GM23338 (cell line): Measurements from ENCODE around the gene RIC1. TPM values are rescaled to one million over a fixed set of nuclear protein-coding genes. Genes with fewer than 3 reads are reported as not detected.

Source experiments
- ATAC-seq: fragments of 200-7000 bp; cut with Tn5 transposase; 3 replicates; pipeline ENCODE4 v1.9.1; 2020
- DNase-seq: peaks from one replicate; pipeline ENCODE4 v3.0.0-alpha.2; 2015; ENCODE audit warnings: low spot score
- H2AFZ ChIP-seq: fragments of 200-600 bp; sonication (generic); 2 replicates; pipeline ENCODE4 v1.8.0; 2016; ENCODE audit warnings: antibody characterized with exemption, mild to moderate bottlenecking, moderate library complexity
- H3F3A ChIP-seq: fragments of 200-600 bp; sonication (generic); replicated peaks from 2 replicates; pipeline ENCODE4 v1.8.0; 2017; ENCODE audit warnings: antibody characterized with exemption, mixed run types, low read depth
- H3K27ac ChIP-seq: fragments of 200-600 bp; sonication (generic); 2 replicates; pipeline ENCODE4 v1.6.1; 2016; ENCODE audit warnings: low read depth
- H3K27me3 ChIP-seq: fragments of 200-600 bp; sonication (generic); 2 replicates; pipeline ENCODE4 v1.8.0; 2016; ENCODE audit warnings: mild to moderate bottlenecking, mixed run types, moderate library complexity; ENCODE audit not compliant: insufficient read depth
- H3K36me3 ChIP-seq: fragments of 200-600 bp; sonication (generic); 2 replicates; pipeline ENCODE4 v1.8.0; 2016; ENCODE audit warnings: mild to moderate bottlenecking; ENCODE audit not compliant: insufficient read depth
- H3K4me1 ChIP-seq: fragments of 200-600 bp; sonication (generic); 2 replicates; pipeline ENCODE4 v1.8.0; 2016; ENCODE audit warnings: mild to moderate bottlenecking, moderate library complexity; ENCODE audit not compliant: insufficient read depth
- H3K4me2 ChIP-seq: fragments of 200-600 bp; sonication (generic); 2 replicates; pipeline ENCODE4 v1.7.1; 2017; ENCODE audit warnings: mixed run types
- H3K4me3 ChIP-seq: fragments of 200-600 bp; sonication (generic); 2 replicates; pipeline ENCODE4 v1.6.1; 2016; ENCODE audit warnings: mixed run types
- H3K79me2 ChIP-seq: fragments of 200-600 bp; sonication (generic); replicated peaks from 2 replicates; pipeline ENCODE4 v1.8.0; 2017; ENCODE audit warnings: mild to moderate bottlenecking; ENCODE audit not compliant: insufficient read depth
- H3K9me2 ChIP-seq: fragments of 200-600 bp; sonication (generic); 2 replicates; pipeline ENCODE4 v1.8.0; 2017; ENCODE audit not compliant: insufficient read depth
- H4K20me1 ChIP-seq: fragments of 200-600 bp; sonication (generic); replicated peaks from 2 replicates; pipeline ENCODE4 v1.8.0; 2017; ENCODE audit warnings: mild to moderate bottlenecking; ENCODE audit not compliant: insufficient read depth
- H3K27ac Mint-ChIP-seq: 2 replicates; pipeline ENCODE4 v1.8.0; 2020; ENCODE audit warnings: inconsistent platforms, mild to moderate bottlenecking, moderate library complexity, mixed read lengths
- H3K27me3 Mint-ChIP-seq: 3 replicates; pipeline ENCODE4 v1.8.0; 2022; ENCODE audit warnings: low read depth, mild to moderate bottlenecking, moderate library complexity, mixed read lengths, inconsistent platforms; ENCODE audit not compliant: insufficient read depth, poor library complexity
- H3K36me3 Mint-ChIP-seq: 3 replicates; pipeline ENCODE4 v1.8.0; 2021; ENCODE audit warnings: low read depth, mild to moderate bottlenecking, inconsistent platforms, moderate library complexity, mixed read lengths
- H3K4me1 Mint-ChIP-seq: 3 replicates; pipeline ENCODE4 v1.8.0; 2020; ENCODE audit warnings: mild to moderate bottlenecking, inconsistent platforms, mixed read lengths
- H3K4me3 Mint-ChIP-seq: 3 replicates; pipeline ENCODE4 v1.8.0; 2021; ENCODE audit warnings: moderate library complexity, mild to moderate bottlenecking, inconsistent platforms, mixed read lengths
- H3K9me3 Mint-ChIP-seq: 3 replicates; pipeline ENCODE4 v1.8.0; 2020; ENCODE audit warnings: moderate library complexity, mild to moderate bottlenecking, inconsistent platforms, mixed read lengths
- CREB1 ChIP-seq: fragments of 250-450 bp; sonication (Bioruptor Pico); IDR thresholded peaks from 2 replicates; pipeline ENCODE4 v1.5.0; 2020; ENCODE audit warnings: low read depth, mild to moderate bottlenecking, moderate library complexity
- CTCF ChIP-seq, 2 experiments: fragments of 200-600 bp in 1 of 2; sonication (generic) in 1 of 2; conservative IDR thresholded peaks; 2 replicates each; pipeline versions ENCODE4 v1.5.1 to v1.6.1; 2016 to 2017; ENCODE audit warnings: antibody characterized with exemption in 2 of 2, low read depth in 2 of 2, mild to moderate bottlenecking in 2 of 2, moderate library complexity in 1 of 2
- ETS1 ChIP-seq: IDR thresholded peaks from 2 replicates; pipeline ENCODE4 v1.6.1; 2016; ENCODE audit warnings: antibody characterized with exemption
- POLR2AphosphoS5 ChIP-seq: IDR thresholded peaks from 2 replicates; pipeline ENCODE4 v1.6.1; 2016; ENCODE audit warnings: antibody characterized with exemption, low read depth
- REST ChIP-seq: IDR thresholded peaks from one replicate; pipeline ENCODE4 v1.6.1; 2018; ENCODE audit warnings: antibody characterized with exemption; ENCODE audit not compliant: unreplicated experiment
- STAT1 ChIP-seq: IDR thresholded peaks from one replicate; pipeline ENCODE4 v1.6.1; 2016; ENCODE audit warnings: antibody characterized with exemption; ENCODE audit not compliant: unreplicated experiment
- ZNF114 ChIP-seq: fragments of 250-450 bp; sonication (Bioruptor Pico); IDR thresholded peaks from 2 replicates; pipeline ENCODE4 v1.5.0; 2020; ENCODE audit warnings: mild to moderate bottlenecking, moderate library complexity
- ZNF331 ChIP-seq: fragments of 250-450 bp; sonication (Bioruptor Pico); IDR thresholded peaks from 2 replicates; pipeline ENCODE4 v1.5.0; 2020; ENCODE audit warnings: low read depth, mild to moderate bottlenecking, moderate library complexity
- ZNF462 ChIP-seq: fragments of 250-450 bp; sonication (Bioruptor Pico); IDR thresholded peaks from 2 replicates; pipeline ENCODE4 v1.5.0; 2020; ENCODE audit warnings: mild to moderate bottlenecking, moderate library complexity
- polyA plus RNA-seq: library from polyadenylated mRNA; unstranded; fragments of >200 nt; fragmentation: Nextera tagmentation; extraction: Ambion mirVana; gene quantifications from 2 replicates; pipeline ENCODE4 v1.2.1, GENCODE V29; 2016
- total RNA-seq: library from RNA; depleted of rRNA; stranded (reverse); fragments of >200 nt; shearing (Covaris generic); gene quantifications from 2 replicates; pipeline ENCODE4 v1.2.3, GENCODE V29; 2014

Gene RIC1
- total and polyA plus RNA-seq, 2 experiments from 2014 or later = 7.8 to 34.9 TPM

GRCh38 chr9:5748438-5748837, 119.5 kb downstream of the RIC1 start (continued):
- TF ChIP-seq CTCF (conservative IDR thresholded peaks at IDR 0.05; ENCODE audit: low read depth in 2 of 2) (no peak), REST (no peak), STAT1 (no peak), ZNF114 (no peak)

GRCh38 chr9:5749306-5749705, 120.4 kb downstream of the RIC1 start:
- Histone ChIP-seq H3K79me2 (no peaks in the 10 kb centered on the region), H3K4me1 (no peaks in the 10 kb centered on the region), H3K27ac (no peak overlapping the region), H3K27me3 (no peaks in the 10 kb centered on the region), H3K4me2 (no peak overlapping the region), H3K4me3 (no peak overlapping the region), H4K20me1 (no peaks in the 10 kb centered on the region), H2AFZ (no peak overlapping the region), H3F3A (no peaks in the 10 kb centered on the region), H3K36me3 (no peaks in the 10 kb centered on the region), H3K9me2 (no peaks in the 10 kb centered on the region)
- H3K27ac Mint-ChIP-seq = no peak overlapping the region
- no peaks in the 10 kb centered on the region for H3K9me3 Mint-ChIP-seq
- H3K27me3 Mint-ChIP-seq = no peaks in the 10 kb centered on the region
- H3K36me3 Mint-ChIP-seq = peaks cover 25% of the 10 kb centered on the region
- no peaks in the 10 kb centered on the region for H3K4me1 Mint-ChIP-seq
- no peak for ATAC-seq
- no peak overlapping the region for H3K4me3 Mint-ChIP-seq
- DNase-seq = no peak
- TF ChIP-seq ZNF331 = no peak
- no peak for TF ChIP-seq POLR2AphosphoS5
- no peak for TF ChIP-seq CREB1 (CRISPR knock-in tag)
- TF ChIP-seq ZNF114 = no peak
- TF ChIP-seq ZNF462 (CRISPR knock-in tag) = no peak
- no peak for TF ChIP-seq STAT1
- TF ChIP-seq ETS1 = no peak
